Measurements from ENCODE around the gene RORC.

RORC gene

GRCh38 chr1:151827853-151828252, 3.7 kb downstream of the RORC start:
- DNase-seq (ENCODE audit: low read depth in 2 of 2, low spot score in 1 of 2) = no peak

- DNase-seq (ENCODE audit: low read depth in 2 of 2, low spot score in 1 of 2) = peak in 1 of 2 donors; percentile 38
These were observed 5.6 kb downstream of the RORC start for GRCh38 chr1:151825751-151826660.

- DNase-seq (ENCODE audit: low read depth in 2 of 2, low spot score in 1 of 2) = no peak
These were observed 6.4 kb downstream of the RORC start for GRCh38 chr1:151825204-151825603.

- no peak for DNase-seq (ENCODE audit: low read depth in 2 of 2, low spot score in 1 of 2)
These were observed 8.4 kb downstream of the RORC start for GRCh38 chr1:151823175-151823574.

GRCh38 chr1:151822404-151822803, 9.2 kb downstream of the RORC start:
- peak in 1 of 2 donors; percentile 50 for DNase-seq (ENCODE audit: low read depth in 2 of 2, low spot score in 1 of 2)

GRCh38 chr1:151820940-151821339, 10.7 kb downstream of the RORC start:
- DNase-seq (ENCODE audit: low read depth in 2 of 2, low spot score in 1 of 2) = no peak

- no peak for DNase-seq (ENCODE audit: low read depth in 2 of 2, low spot score in 1 of 2)
These were observed 11.5 kb downstream of the RORC start for GRCh38 chr1:151819976-151820623.

GRCh38 chr1:151819227-151819835, 12.3 kb downstream of the RORC start:
- DNase-seq (ENCODE audit: low read depth in 2 of 2, low spot score in 1 of 2) = no peak

GRCh38 chr1:151817353-151817730, 14.3 kb downstream of the RORC start:
- no peak for DNase-seq (ENCODE audit: low read depth in 2 of 2, low spot score in 1 of 2)

- DNase-seq (ENCODE audit: low read depth in 2 of 2, low spot score in 1 of 2) = no peak
These were observed 14.9 kb downstream of the RORC start for GRCh38 chr1:151816548-151817352.

GRCh38 chr1:151815716-151816327, 15.8 kb downstream of the RORC start:
- no peak for DNase-seq (ENCODE audit: low read depth in 2 of 2, low spot score in 1 of 2)

GRCh38 chr1:151814971-151815545, 16.5 kb downstream of the RORC start:
- no peak for DNase-seq (ENCODE audit: low read depth in 2 of 2, low spot score in 1 of 2)

- DNase-seq (ENCODE audit: low read depth in 2 of 2, low spot score in 1 of 2) = no peak
These were observed 17.2 kb downstream of the RORC start for GRCh38 chr1:151814426-151814825.

- DNase-seq (ENCODE audit: low read depth in 2 of 2, low spot score in 1 of 2) = no peak
These were observed 18.2 kb downstream of the RORC start for GRCh38 chr1:151813271-151813977.

GRCh38 chr1:151811181-151811580, 20.4 kb downstream of the RORC start:
- no peak for DNase-seq (ENCODE audit: low read depth in 2 of 2, low spot score in 1 of 2)

GRCh38 chr1:151809985-151810556, 21.5 kb downstream of the RORC start:
- DNase-seq (ENCODE audit: low read depth in 2 of 2, low spot score in 1 of 2) = no peak

- DNase-seq (ENCODE audit: low read depth in 2 of 2, low spot score in 1 of 2) = no peak
These were observed 22.2 kb downstream of the RORC start for GRCh38 chr1:151809290-151809984.

- DNase-seq (ENCODE audit: low read depth in 2 of 2, low spot score in 1 of 2) = no peak
These were observed 23.8 kb downstream of the RORC start for GRCh38 chr1:151807766-151808165.

GRCh38 chr1:151807131-151807530, 24.5 kb downstream of the RORC start:
- DNase-seq (ENCODE audit: low read depth in 2 of 2, low spot score in 1 of 2) = no peak

Data from stimulated activated CD8-positive, alpha-beta memory T cell treated with anti-CD3 and anti-CD28 coated beads, Interleukin-4, amount 100 ng/mL, for 4 hours (primary cell).